ENCODE measurements around the gene OTUD5. TPM values are rescaled to one million over a fixed set of nuclear protein-coding genes. Genes with fewer than 3 reads are reported as not detected.
A peak's percentile ranks its signal among the peaks of the same experiment; 100 is the strongest.

OTUD5 gene
- total and polyA plus RNA-seq, 7 experiments from 2014 or later: 17.2 to 95.5 (median 88.2) TPM

- ChIA-PET POLR2A (interaction anchor here (1.1 to 15.7 kb wide), 6 partner anchors 13 to 42 kb away, joined by 3 to 432 read pairs (median 8); partner anchors contain the start of genes OTUD5, PQBP1 and TIMM17B), CTCF (interaction anchor here (1.9 kb wide), 1 partner anchor 22 kb away, joined by 10 read pairs; no protein-coding TSS in a partner anchor)
- peaks cover 0 to 8% (median 0%) of the 10 kb centered on the region in 5 donors for H3K27me3 Mint-ChIP-seq
- Histone ChIP-seq H3K4me1 (ENCODE audit: control insufficient read depth in 2 of 2, insufficient read depth in 2 of 2, low read length in 2 of 2) (peaks cover 32 to 42% of the 10 kb centered on the region in 2 donors), H3K27me3 (ENCODE audit: control insufficient read depth in 2 of 2, insufficient read depth in 2 of 2, low read length in 2 of 2) (no peaks in the 10 kb centered on the region), H3K36me3 (ENCODE audit: control insufficient read depth in 2 of 3, insufficient read depth in 3 of 3, low read length in 3 of 3) (peaks cover 21 to 47% (median 25%) of the 10 kb centered on the region in 3 experiments), H3K27ac (ENCODE audit: low read depth, low read length) (peak overlapping the region; percentile 42), H3K4me3 (ENCODE audit: low read length) (peak overlapping the region; percentile 75), H3K9me3 (ENCODE audit: control insufficient read depth in 2 of 3, low read length in 3 of 3) (no peaks in the 10 kb centered on the region)
- intact Hi-C loops (cut with micrococcal nuclease): loop anchor here (5.0 kb wide), 5 partner anchors 58 to 1698 kb away; partner anchors contain the start of genes CDK16 (in 1 of the 2) and FTSJ1 (in 1 of the 2)
- DNase-seq (no peak), ATAC-seq (no peak)
- H3K4me1 Mint-ChIP-seq: peaks cover 21 to 82% (median 52%) of the 10 kb centered on the region in 7 donors
- peaks cover 0 to 14% (median 0%) of the 10 kb centered on the region in 11 donors for H3K9me3 Mint-ChIP-seq
- H3K4me3 Mint-ChIP-seq: peak overlapping the region; percentile 87 to 99 (median 96)
- H3K27ac Mint-ChIP-seq: peak overlapping the region; percentile 19 to 94 (median 65)
- peaks cover 0 to 51% (median 30%) of the 10 kb centered on the region in 5 donors for H3K36me3 Mint-ChIP-seq
Measured at GRCh38 chrX:48914593-48915493, 42.6 kb downstream of the OTUD5 start.

GRCh38 chrX:48913605-48914366 lies 43.6 kb downstream of the OTUD5 start:
- Mint-ChIP-seq H3K4me3 (peak overlapping the region; percentile 62 to 99 (median 96)), H3K27ac (peak overlapping the region; percentile 19 to 80 (median 75)), H3K9me3 (peaks cover 0 to 12% (median 0%) of the 10 kb centered on the region in 11 donors), H3K4me1 (peaks cover 20 to 73% (median 46%) of the 10 kb centered on the region in 7 donors), H3K36me3 (peaks cover 0 to 47% (median 30%) of the 10 kb centered on the region in 5 donors), H3K27me3 (peaks cover 0 to 8% (median 0%) of the 10 kb centered on the region in 5 donors)
- DNase-seq: no peak
- peaks cover 32 to 42% of the 10 kb centered on the region in 2 donors for H3K4me1 ChIP-seq (ENCODE audit: control insufficient read depth in 2 of 2, insufficient read depth in 2 of 2, low read length in 2 of 2)
- H3K36me3 ChIP-seq (ENCODE audit: control insufficient read depth in 2 of 3, insufficient read depth in 3 of 3, low read length in 3 of 3): peaks cover 21 to 46% (median 25%) of the 10 kb centered on the region in 3 experiments
- H3K4me3 ChIP-seq (ENCODE audit: low read length): no peak overlapping the region
- intact Hi-C loops (cut with micrococcal nuclease): loop anchor here in 1 of 2 donors (2.0 to 5.0 kb wide), 2 partner anchors 201 to 265 kb away; no protein-coding TSS in a partner anchor
- ChIA-PET POLR2A (interaction anchor here (0.6 to 15.7 kb wide), 4 partner anchors 11 to 28 kb away, joined by 4 to 432 read pairs (median 7); partner anchors contain the start of genes PQBP1 and TIMM17B), CTCF (no interaction called here)
- no peaks in the 10 kb centered on the region for H3K27me3 ChIP-seq (ENCODE audit: control insufficient read depth in 2 of 2, insufficient read depth in 2 of 2, low read length in 2 of 2)
- no peak for ATAC-seq
- H3K9me3 ChIP-seq (ENCODE audit: control insufficient read depth in 2 of 3, low read length in 3 of 3): no peaks in the 10 kb centered on the region
- peak overlapping the region; percentile 76 for H3K27ac ChIP-seq (ENCODE audit: low read depth, low read length)

GRCh38 chrX:48911412-48912182 lies 45.8 kb downstream of the OTUD5 start, which contains the start of gene SLC35A2:
Gene SLC35A2 (minus strand): TSS chrX:48911646. CDS start chrX:48911636, 10 bp downstream.
- Histone ChIP-seq H3K27me3 (ENCODE audit: control insufficient read depth in 2 of 2, insufficient read depth in 2 of 2, low read length in 2 of 2) (no peaks in the 10 kb centered on the region), H3K9me3 (ENCODE audit: control insufficient read depth in 2 of 3, low read length in 3 of 3) (no peaks in the 10 kb centered on the region), H3K36me3 (ENCODE audit: control insufficient read depth in 2 of 3, insufficient read depth in 3 of 3, low read length in 3 of 3) (peaks cover 13 to 31% (median 25%) of the 10 kb centered on the region in 3 experiments), H3K4me1 (ENCODE audit: control insufficient read depth in 2 of 2, insufficient read depth in 2 of 2, low read length in 2 of 2) (peaks cover 32 to 42% of the 10 kb centered on the region in 2 donors), H3K4me3 (ENCODE audit: low read length) (peak within 1 kb of the TSS; percentile 77), H3K27ac (ENCODE audit: low read depth, low read length) (peak within 1 kb of the TSS; percentile 76)
- Mint-ChIP-seq H3K4me3 (peak within 1 kb of the TSS; percentile 86 to 96 (median 90)), H3K27me3 (peaks cover 0 to 3% (median 0%) of the 10 kb centered on the region in 5 donors), H3K27ac (peak within 1 kb of the TSS; percentile 86 to 98 (median 96)), H3K4me1 (peaks cover 20 to 61% (median 42%) of the 10 kb centered on the region in 7 donors), H3K9me3 (peaks cover 0 to 12% (median 0%) of the 10 kb centered on the region in 11 donors), H3K36me3 (peaks cover 0 to 30% (median 18%) of the 10 kb centered on the region in 5 donors)
- CTCF ChIA-PET: interaction anchor here (1.0 to 1.8 kb wide), 3 partner anchors 20 to 263 kb away, joined by 3 to 6 read pairs (median 6); no protein-coding TSS in a partner anchor
- ATAC-seq (peak; percentile 78), DNase-seq (peak; percentile 75 to 92 (median 90))
- intact Hi-C loops (cut with micrococcal nuclease): loop anchor here (1.0 to 5.0 kb wide), 8 partner anchors 8 to 263 kb away; partner anchors contain the start of genes PIM2 (in 1 of the 2), PQBP1 (in 1 of the 2) and TIMM17B (in 1 of the 2)
- POLR2A ChIA-PET: interaction anchor here (0.8 to 15.7 kb wide), 18 partner anchors 9 to 372 kb away, joined by 3 to 432 read pairs (median 6); partner anchors contain the start of genes HDAC6, OTUD5, PQBP1 and TBC1D25

- H3K27me3 ChIP-seq (ENCODE audit: control insufficient read depth in 2 of 2, insufficient read depth in 2 of 2, low read length in 2 of 2): no peaks in the 10 kb centered on the region
- H3K9me3 Mint-ChIP-seq: peaks cover 0 to 12% (median 0%) of the 10 kb centered on the region in 11 donors
- CTCF ChIA-PET: interaction anchor here (1.0 to 1.6 kb wide), 2 partner anchors 26 to 263 kb away, joined by 3 to 6 read pairs; no protein-coding TSS in a partner anchor
- intact Hi-C loops (cut with micrococcal nuclease): loop anchor here (1.0 to 5.0 kb wide), 7 partner anchors 8 to 235 kb away; partner anchors contain the start of genes PIM2 (in 1 of the 2), PQBP1 (in 1 of the 2) and TIMM17B (in 1 of the 2)
- peak overlapping the region; percentile 77 for H3K4me3 ChIP-seq (ENCODE audit: low read length)
- peaks cover 0 to 3% (median 0%) of the 10 kb centered on the region in 5 donors for H3K27me3 Mint-ChIP-seq
- H3K4me1 ChIP-seq (ENCODE audit: control insufficient read depth in 2 of 2, insufficient read depth in 2 of 2, low read length in 2 of 2): peaks cover 31 to 37% of the 10 kb centered on the region in 2 donors
- H3K4me1 Mint-ChIP-seq: peaks cover 20 to 59% (median 42%) of the 10 kb centered on the region in 7 donors
- H3K36me3 Mint-ChIP-seq: peaks cover 0 to 27% (median 18%) of the 10 kb centered on the region in 5 donors
- POLR2A ChIA-PET: interaction anchor here (1.0 to 15.7 kb wide), 11 partner anchors 8 to 372 kb away, joined by 3 to 432 read pairs (median 8); partner anchors contain the start of genes OTUD5, PQBP1, TBC1D25 and TFE3
- peak overlapping the region; percentile 76 for H3K27ac ChIP-seq (ENCODE audit: low read depth, low read length)
- no peaks in the 10 kb centered on the region for H3K9me3 ChIP-seq (ENCODE audit: control insufficient read depth in 2 of 3, low read length in 3 of 3)
- H3K36me3 ChIP-seq (ENCODE audit: control insufficient read depth in 2 of 3, insufficient read depth in 3 of 3, low read length in 3 of 3): peaks cover 13 to 37% (median 24%) of the 10 kb centered on the region in 3 experiments
- peak overlapping the region; percentile 86 to 96 (median 90) for H3K4me3 Mint-ChIP-seq
- peak overlapping the region; percentile 86 to 98 (median 96) for H3K27ac Mint-ChIP-seq
- peak; percentile 13 for ATAC-seq
- DNase-seq: no peak
Measured at GRCh38 chrX:48910926-48911411, 46.4 kb downstream of the OTUD5 start.

GRCh38 chrX:48909703-48910294 lies 47.6 kb downstream of the OTUD5 start:
- ATAC-seq (no peak), DNase-seq (no peak)
- ChIA-PET CTCF (no interaction called here), POLR2A (interaction anchor here (0.7 to 1.6 kb wide), 3 partner anchors 9 to 267 kb away, joined by 3 to 4 read pairs (median 3); no protein-coding TSS in a partner anchor)
- Histone ChIP-seq H3K36me3 (ENCODE audit: control insufficient read depth in 2 of 3, insufficient read depth in 3 of 3, low read length in 3 of 3) (peaks cover 13 to 37% (median 15%) of the 10 kb centered on the region in 3 experiments), H3K4me3 (ENCODE audit: low read length) (no peak overlapping the region), H3K27me3 (ENCODE audit: control insufficient read depth in 2 of 2, insufficient read depth in 2 of 2, low read length in 2 of 2) (no peaks in the 10 kb centered on the region), H3K4me1 (ENCODE audit: control insufficient read depth in 2 of 2, insufficient read depth in 2 of 2, low read length in 2 of 2) (peaks cover 22 to 26% of the 10 kb centered on the region in 2 donors), H3K9me3 (ENCODE audit: control insufficient read depth in 2 of 3, low read length in 3 of 3) (no peaks in the 10 kb centered on the region), H3K27ac (ENCODE audit: low read depth, low read length) (no peak overlapping the region)
- H3K27ac Mint-ChIP-seq: peak overlapping the region in 3 of 9 donors; percentile 46 to 94 (median 86)
- H3K4me3 Mint-ChIP-seq: peak overlapping the region in 2 of 10 donors; percentile 90 to 96
- H3K9me3 Mint-ChIP-seq: peaks cover 0 to 12% (median 0%) of the 10 kb centered on the region in 11 donors
- intact Hi-C loops (cut with micrococcal nuclease): loop anchor here (2.0 to 5.0 kb wide), 2 partner anchors 49 to 197 kb away; no protein-coding TSS in a partner anchor
- peaks cover 0 to 20% (median 13%) of the 10 kb centered on the region in 5 donors for H3K36me3 Mint-ChIP-seq
- peaks cover 20 to 48% (median 41%) of the 10 kb centered on the region in 7 donors for H3K4me1 Mint-ChIP-seq
- peaks cover 0 to 3% (median 0%) of the 10 kb centered on the region in 5 donors for H3K27me3 Mint-ChIP-seq
